ENCODE measurements around the gene TRAF3IP1. TPM values are rescaled to one million over a fixed set of nuclear protein-coding genes. Genes with fewer than 3 reads are reported as not detected.
"Not testable (repeated sequence)": the region's sequence is repeated elsewhere in the genome, so short reads cannot be mapped to it uniquely, and the experiment has no call there.

The TRAF3IP1 gene
- total RNA-seq, 3 donors from 2014 or later: 16.4 to 19.1 (median 17.8) TPM

GRCh38 chr2:238441262-238442114, 121.2 kb downstream of the TRAF3IP1 start:
- Mint-ChIP-seq H3K27me3 (ENCODE audit: low read depth) (no peaks in the 10 kb centered on the region), H3K36me3 (ENCODE audit: insufficient read depth) (peaks cover 58% of the 10 kb centered on the region), H3K4me3 (no peak overlapping the region), H3K9me3 (no peaks in the 10 kb centered on the region), H3K4me1 (ENCODE audit: low read depth) (peaks cover 52% of the 10 kb centered on the region)
- DNase-seq: no peak
- ATAC-seq: no peak

- H3K36me3 Mint-ChIP-seq (ENCODE audit: insufficient read depth): peaks cover 61% of the 10 kb centered on the region
These were observed 121.9 kb downstream of the TRAF3IP1 start for GRCh38 chr2:238442257-238442656.

GRCh38 chr2:238444242-238444641, 123.9 kb downstream of the TRAF3IP1 start:
- Mint-ChIP-seq H3K4me3 (no peak overlapping the region), H3K36me3 (ENCODE audit: insufficient read depth) (peaks cover 58% of the 10 kb centered on the region), H3K9me3 (no peaks in the 10 kb centered on the region), H3K4me1 (ENCODE audit: low read depth) (peaks cover 39% of the 10 kb centered on the region), H3K27me3 (ENCODE audit: low read depth) (no peaks in the 10 kb centered on the region)
- ATAC-seq: no peak
- DNase-seq: no peak

More at GRCh38 chr2:238442257-238442656, 121.9 kb downstream of the TRAF3IP1 start:
- not testable (repeated sequence) for H3K27me3 Mint-ChIP-seq (ENCODE audit: low read depth); H3K4me3 Mint-ChIP-seq; ATAC-seq; H3K9me3 Mint-ChIP-seq; DNase-seq
- peaks cover 48% of the 10 kb centered on the region for H3K4me1 Mint-ChIP-seq (ENCODE audit: low read depth)

DNA sequence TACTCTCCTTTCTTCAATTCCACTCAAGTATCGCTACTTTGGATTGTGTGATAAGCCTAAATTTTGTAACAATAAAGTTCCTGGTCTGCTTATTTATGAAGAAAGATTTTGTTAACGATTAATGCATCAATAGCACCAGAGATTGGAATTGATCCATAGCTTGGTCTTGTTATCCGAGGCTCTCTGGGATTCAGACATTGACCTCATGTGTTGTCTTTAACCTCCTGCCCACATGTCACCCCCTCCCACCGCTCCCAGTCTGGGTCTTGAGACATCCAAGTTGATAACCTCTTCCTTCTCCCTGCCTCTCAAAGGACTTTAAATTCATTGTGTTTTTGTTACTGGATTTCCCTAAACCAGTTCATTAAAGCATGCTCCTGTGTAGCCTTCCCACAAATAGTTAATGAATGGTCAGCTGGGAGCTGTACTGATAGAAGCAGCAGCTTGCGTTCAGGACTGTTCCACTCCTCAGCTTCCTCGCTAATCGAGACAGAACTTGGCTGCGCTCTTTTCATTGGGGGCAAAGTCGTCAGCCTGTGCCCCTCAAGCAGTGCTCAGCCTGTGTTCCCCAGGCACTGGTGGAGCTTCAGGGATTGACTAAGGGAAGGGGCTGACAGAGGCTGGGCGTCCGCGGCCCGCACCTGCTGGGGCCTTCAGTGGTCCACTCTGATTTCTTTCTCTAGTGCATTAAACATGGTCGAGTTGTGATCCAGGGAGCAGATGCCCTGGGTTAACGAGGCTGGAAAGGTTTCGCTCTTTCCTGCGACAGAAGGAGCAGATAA, 125.3 kb downstream of the TRAF3IP1 start:
- DNase-seq (no peak), ATAC-seq (no peak)
- H3K4me3 Mint-ChIP-seq: no peak overlapping the region
- H3K9me3 Mint-ChIP-seq: no peaks in the 10 kb centered on the region
- peaks cover 54% of the 10 kb centered on the region for H3K36me3 Mint-ChIP-seq (ENCODE audit: insufficient read depth)
- peaks cover 25% of the 10 kb centered on the region for H3K4me1 Mint-ChIP-seq (ENCODE audit: low read depth)
- H3K27me3 Mint-ChIP-seq (ENCODE audit: low read depth): no peaks in the 10 kb centered on the region

DNA sequence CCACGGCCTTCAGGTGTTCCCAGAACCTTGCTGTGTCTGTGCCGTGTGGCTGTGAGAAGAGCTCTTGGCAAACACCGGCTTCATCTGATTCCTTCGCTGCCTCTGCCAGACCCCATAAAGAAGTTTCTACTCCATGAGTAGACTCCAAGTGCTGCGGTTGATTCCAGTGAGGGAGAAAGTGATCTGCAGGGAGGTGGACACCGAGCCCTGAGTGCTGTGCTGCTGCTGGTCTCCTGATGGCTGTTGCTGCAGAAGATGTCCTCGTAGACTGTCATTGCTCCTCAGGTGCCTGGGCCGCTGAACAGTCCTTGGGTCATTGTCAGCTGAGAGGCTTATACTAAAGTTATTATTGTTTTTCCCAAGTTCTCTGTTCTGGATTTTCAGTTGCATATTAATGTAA, 126.1 kb downstream of the TRAF3IP1 start:
- no peak for DNase-seq
- Mint-ChIP-seq H3K27me3 (ENCODE audit: low read depth) (no peaks in the 10 kb centered on the region), H3K36me3 (ENCODE audit: insufficient read depth) (peaks cover 57% of the 10 kb centered on the region)

GRCh38 chr2:238448031-238448955, 128.0 kb downstream of the TRAF3IP1 start:
- peaks cover 7% of the 10 kb centered on the region for H3K4me1 Mint-ChIP-seq (ENCODE audit: low read depth)
- ATAC-seq: peak in 1 of 2 donors; percentile 27
- peaks cover 66% of the 10 kb centered on the region for H3K36me3 Mint-ChIP-seq (ENCODE audit: insufficient read depth)
- no peaks in the 10 kb centered on the region for H3K27me3 Mint-ChIP-seq (ENCODE audit: low read depth)
- H3K4me3 Mint-ChIP-seq: no peak overlapping the region
- no peak for DNase-seq
- no peaks in the 10 kb centered on the region for H3K9me3 Mint-ChIP-seq

More for the DNA sequence above, 126.1 kb downstream of the TRAF3IP1 start:
- no peaks in the 10 kb centered on the region for H3K9me3 Mint-ChIP-seq
- no peak for ATAC-seq
- no peak overlapping the region for H3K4me3 Mint-ChIP-seq
- H3K4me1 Mint-ChIP-seq (ENCODE audit: low read depth): peaks cover 20% of the 10 kb centered on the region

GRCh38 chr2:238449241-238449640, 128.9 kb downstream of the TRAF3IP1 start:
- H3K4me1 Mint-ChIP-seq (ENCODE audit: low read depth): peaks cover 4% of the 10 kb centered on the region

GRCh38 chr2:238449909-238450417, 129.6 kb downstream of the TRAF3IP1 start:
- peaks cover 58% of the 10 kb centered on the region for H3K36me3 Mint-ChIP-seq (ENCODE audit: insufficient read depth)

More at GRCh38 chr2:238449241-238449640, 128.9 kb downstream of the TRAF3IP1 start:
- DNase-seq (no peak), ATAC-seq (no peak)
- no peak overlapping the region for H3K4me3 Mint-ChIP-seq
- H3K36me3 Mint-ChIP-seq (ENCODE audit: insufficient read depth): peaks cover 62% of the 10 kb centered on the region
- H3K9me3 Mint-ChIP-seq: no peaks in the 10 kb centered on the region
- no peaks in the 10 kb centered on the region for H3K27me3 Mint-ChIP-seq (ENCODE audit: low read depth)

DNA sequence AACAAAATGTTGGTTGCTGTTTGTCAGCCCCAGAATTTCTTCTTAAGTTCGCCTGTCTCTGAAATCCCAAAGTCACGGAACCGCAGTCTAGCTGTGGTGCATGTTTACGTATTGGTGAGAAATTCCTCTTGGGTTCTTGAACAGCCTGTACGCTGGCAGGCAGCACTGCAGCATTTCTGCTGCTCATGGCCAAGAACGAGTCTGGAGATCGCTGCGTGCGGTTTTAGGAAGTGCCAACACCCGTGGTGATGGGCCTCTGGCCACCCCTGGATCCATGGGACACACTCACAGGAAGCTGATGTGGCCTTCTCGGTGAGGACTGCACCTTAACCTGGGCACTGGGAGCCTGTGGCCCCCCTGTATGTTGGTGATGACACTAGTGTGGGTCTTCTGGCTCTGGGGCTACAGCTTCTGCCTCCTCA, 130.1 kb downstream of the TRAF3IP1 start:
- no peaks in the 10 kb centered on the region for H3K27me3 Mint-ChIP-seq (ENCODE audit: low read depth)
- no peak overlapping the region for H3K4me3 Mint-ChIP-seq
- ATAC-seq (no peak), DNase-seq (no peak)
- H3K4me1 Mint-ChIP-seq (ENCODE audit: low read depth): peaks cover 2% of the 10 kb centered on the region
- H3K36me3 Mint-ChIP-seq (ENCODE audit: insufficient read depth): peaks cover 55% of the 10 kb centered on the region
- no peaks in the 10 kb centered on the region for H3K9me3 Mint-ChIP-seq

More at GRCh38 chr2:238449909-238450417, 129.6 kb downstream of the TRAF3IP1 start:
- H3K27me3 Mint-ChIP-seq (ENCODE audit: low read depth): no peaks in the 10 kb centered on the region
- no peaks in the 10 kb centered on the region for H3K9me3 Mint-ChIP-seq
- no peak overlapping the region for H3K4me3 Mint-ChIP-seq
- peaks cover 2% of the 10 kb centered on the region for H3K4me1 Mint-ChIP-seq (ENCODE audit: low read depth)
- no peak for DNase-seq
- ATAC-seq: no peak

Other genes with a start within 250 kb of the TRAF3IP1 start
- gene ESPNL, start 220.2 kb upstream of the TRAF3IP1 start, total RNA-seq: under 1 TPM; 0.08 to 0.35 (median 0.14) TPM
- not detected for gene KLHL30, start 181.8 kb upstream of the TRAF3IP1 start, total RNA-seq
- under 1 TPM; 0.13 to 0.91 (median 0.22) TPM for gene ERFE, start 161.5 kb upstream of the TRAF3IP1 start, total RNA-seq
- gene ILKAP, start 116.8 kb upstream of the TRAF3IP1 start, total RNA-seq: 10 to 100 TPM; 64.5 to 70.9 (median 66.5) TPM
- 1 to 10 TPM; 5.9 to 9.1 (median 8.0) TPM for gene HES6, start 80.5 kb upstream of the TRAF3IP1 start, total RNA-seq
- gene PER2, start 31.9 kb upstream of the TRAF3IP1 start, total RNA-seq: 10 to 100 TPM; 22.8 to 25.4 (median 24.6) TPM
- gene ASB1, start 106.4 kb downstream of the TRAF3IP1 start, total RNA-seq: 10 to 100 TPM; 37.8 to 42.6 (median 41.5) TPM